Measurements from ENCODE around the gene SLCO4A1.

Gene SLCO4A1

GRCh38 chr20:62602550-62602949, 39.8 kb upstream of the SLCO4A1 start:
- Histone ChIP-seq H3K27ac (peak overlapping the region in 1 of 2 donors; percentile 71), H3K4me3 (no peak overlapping the region)
- no peak for TF ChIP-seq CTCF (IDR thresholded peaks at IDR 0.05)
- no peak for DNase-seq (ENCODE audit: low spot score)

- DNase-seq (ENCODE audit: low spot score), result no peak
- H3K27ac ChIP-seq, result peak overlapping the region in 1 of 2 donors; percentile 71
- TF ChIP-seq CTCF (IDR thresholded peaks at IDR 0.05), result no peak
- peak overlapping the region; percentile 12 for H3K4me3 ChIP-seq
These were observed 39.0 kb upstream of the SLCO4A1 start for GRCh38 chr20:62603021-62603906.

- TF ChIP-seq CTCF (IDR thresholded peaks at IDR 0.05), result no peak
- Histone ChIP-seq H3K4me3 (peak overlapping the region; percentile 12), H3K27ac (peak overlapping the region in 1 of 2 donors; percentile 71)
- DNase-seq (ENCODE audit: low spot score), result no peak
These were observed 38.2 kb upstream of the SLCO4A1 start for GRCh38 chr20:62603907-62604785.

GRCh38 chr20:62604796-62605195, 37.5 kb upstream of the SLCO4A1 start:
- DNase-seq (ENCODE audit: low spot score), result no peak
- no peak overlapping the region for H3K4me3 ChIP-seq
- no peak for TF ChIP-seq CTCF (IDR thresholded peaks at IDR 0.05)
- H3K27ac ChIP-seq, result no peak overlapping the region

- TF ChIP-seq CTCF (IDR thresholded peaks at IDR 0.05), result no peak
These were observed 36.9 kb upstream of the SLCO4A1 start for GRCh38 chr20:62605236-62605943.

GRCh38 chr20:62606016-62606415, 36.3 kb upstream of the SLCO4A1 start:
- DNase-seq (ENCODE audit: low spot score), result no peak
- Histone ChIP-seq H3K4me3 (no peak overlapping the region), H3K27ac (no peak overlapping the region)
- TF ChIP-seq CTCF (IDR thresholded peaks at IDR 0.05), result no peak

More at GRCh38 chr20:62605236-62605943, 36.9 kb upstream of the SLCO4A1 start:
- Histone ChIP-seq H3K4me3 (no peak overlapping the region), H3K27ac (no peak overlapping the region)
- DNase-seq (ENCODE audit: low spot score), result no peak
